SU-DHL-6 (cell line): Measurements from ENCODE around the gene ESYT2.

Experiments used
- EZH2phosphoT487 ChIP-seq: fragments of 200-600 bp; sonication (generic), shearing (Covaris generic); conservative IDR thresholded peaks from 2 replicates; pipeline ENCODE4 v1.6.1; 2018; ENCODE audit warnings: mild to moderate bottlenecking, antibody characterized with exemption, low read length, moderate library complexity, mixed read lengths
- TF ChIP-seq, protein P1 (sequence below): fragments of 200-600 bp; sonication (generic); IDR thresholded peaks from one replicate; pipeline ENCODE4 v1.5.1; 2017; ENCODE audit warnings: antibody characterized with exemption, mild to moderate bottlenecking, low read length, moderate library complexity; ENCODE audit not compliant: insufficient read depth, poor library complexity, severe bottlenecking

DNA sequence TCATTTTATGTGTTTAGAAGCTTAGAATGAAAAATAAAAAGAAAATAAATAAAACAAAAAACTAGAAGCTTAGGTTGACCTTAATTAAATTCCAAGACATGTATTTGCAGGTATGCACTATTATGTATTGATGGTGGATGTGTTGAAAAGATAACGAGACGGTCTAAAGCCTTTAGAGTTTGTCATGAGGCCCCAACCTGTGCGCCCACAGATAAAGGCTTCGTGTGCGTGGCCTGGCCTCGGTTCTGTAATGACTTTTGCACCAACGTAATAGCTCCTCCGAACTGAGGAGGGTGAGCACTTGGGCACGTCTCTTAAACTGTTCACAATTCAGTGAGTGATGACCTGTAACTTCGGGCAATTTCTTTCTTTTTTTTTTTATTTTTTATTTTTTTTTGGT is 81.0 kb downstream of the ESYT2 start:
- TF ChIP-seq, protein P1, sequence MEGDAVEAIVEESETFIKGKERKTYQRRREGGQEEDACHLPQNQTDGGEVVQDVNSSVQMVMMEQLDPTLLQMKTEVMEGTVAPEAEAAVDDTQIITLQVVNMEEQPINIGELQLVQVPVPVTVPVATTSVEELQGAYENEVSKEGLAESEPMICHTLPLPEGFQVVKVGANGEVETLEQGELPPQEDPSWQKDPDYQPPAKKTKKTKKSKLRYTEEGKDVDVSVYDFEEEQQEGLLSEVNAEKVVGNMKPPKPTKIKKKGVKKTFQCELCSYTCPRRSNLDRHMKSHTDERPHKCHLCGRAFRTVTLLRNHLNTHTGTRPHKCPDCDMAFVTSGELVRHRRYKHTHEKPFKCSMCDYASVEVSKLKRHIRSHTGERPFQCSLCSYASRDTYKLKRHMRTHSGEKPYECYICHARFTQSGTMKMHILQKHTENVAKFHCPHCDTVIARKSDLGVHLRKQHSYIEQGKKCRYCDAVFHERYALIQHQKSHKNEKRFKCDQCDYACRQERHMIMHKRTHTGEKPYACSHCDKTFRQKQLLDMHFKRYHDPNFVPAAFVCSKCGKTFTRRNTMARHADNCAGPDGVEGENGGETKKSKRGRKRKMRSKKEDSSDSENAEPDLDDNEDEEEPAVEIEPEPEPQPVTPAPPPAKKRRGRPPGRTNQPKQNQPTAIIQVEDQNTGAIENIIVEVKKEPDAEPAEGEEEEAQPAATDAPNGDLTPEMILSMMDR: no peak
- TF ChIP-seq EZH2phosphoT487: no peak
